Testis (tissue), 3 donors: ENCODE results near the gene SFMBT2. TPM values are rescaled to one million over a fixed set of nuclear protein-coding genes. Genes with fewer than 3 reads are reported as not detected.

ENCODE experiments used
- DNase-seq: peaks from one replicate; pipeline ENCODE4 v3.0.0-alpha.2; 2019
- H3K27ac ChIP-seq, 2 donors: fragments of 200-600 bp; sonication (generic); one replicate each; pipeline ENCODE4 v1.5.1; 2019
- H3K27me3 ChIP-seq: fragments of 200-600 bp; sonication (generic); one replicate; pipeline ENCODE4 v1.5.1; 2019
- H3K36me3 ChIP-seq: fragments of 200-600 bp; sonication (generic); one replicate; pipeline ENCODE4 v1.5.1; 2017; ENCODE audit warnings: low read depth; ENCODE audit errors: missing control alignments
- H3K4me1 ChIP-seq: fragments of 200-600 bp; sonication (generic); one replicate; pipeline ENCODE4 v1.5.1; 2019
- H3K4me3 ChIP-seq, 2 donors: fragments of 200-600 bp; sonication (generic); one replicate each; pipeline ENCODE4 v1.5.1; 2017 to 2019
- H3K9me3 ChIP-seq: fragments of 200-600 bp; sonication (generic); one replicate; pipeline ENCODE4 v1.5.1; 2017
- POLR2A ChIP-seq: fragments of 450-650 bp; IDR thresholded peaks from one replicate; pipeline ENCODE4 v1.6.1; 2017; ENCODE audit warnings: antibody characterized with exemption, mild to moderate bottlenecking, moderate library complexity
- WGBS, 2 donors: methylation state at CpG; one replicate each; pipeline ENCODE4 v1.1.5; 2018; 5-methylcytosine and 5-hydroxymethylcytosine counted together
- intact Hi-C: fragments of 100-400 bp; cut with DNase I; formaldehyde crosslinking; loops from one replicate; pipeline ENCODE4 v1.15.1; 2023; ENCODE audit warnings: low total_unique reads
- polyA plus RNA-seq: library from polyadenylated mRNA; stranded (reverse); fragments of 350-450 nt; fragmentation: Illumina TruSeq; extraction: RNeasy Lipid Tissue Mini Kit (QIAGEN cat#74804); gene quantifications from one replicate; pipeline ENCODE4 v1.2.3, GENCODE V29; 2014; ENCODE audit warnings: low read depth, low replicate concordance; ENCODE audit not compliant: insufficient read depth
- total RNA-seq, 2 donors: library from RNA; depleted of rRNA; stranded (reverse); fragments of >200 nt; gene quantifications; one replicate each; pipeline ENCODE4 v1.2.3, GENCODE V29; 2016
- TF ChIP-seq, protein P1 (sequence below), 3 experiments: fragments of 450-650 bp in 2 of 3; fragments of 200-600 bp in 1 of 3; sonication (generic) in 1 of 3; IDR thresholded peaks; one replicate each; pipeline ENCODE4 v1.5.1; 2016 to 2019; ENCODE audit warnings: antibody characterized with exemption in 3 of 3, mild to moderate bottlenecking in 2 of 3, moderate library complexity in 1 of 3

Gene SFMBT2
- total and polyA plus RNA-seq, 3 donors from 2014 or later, result 3.6 to 8.5 (median 7.6) TPM

DNA sequence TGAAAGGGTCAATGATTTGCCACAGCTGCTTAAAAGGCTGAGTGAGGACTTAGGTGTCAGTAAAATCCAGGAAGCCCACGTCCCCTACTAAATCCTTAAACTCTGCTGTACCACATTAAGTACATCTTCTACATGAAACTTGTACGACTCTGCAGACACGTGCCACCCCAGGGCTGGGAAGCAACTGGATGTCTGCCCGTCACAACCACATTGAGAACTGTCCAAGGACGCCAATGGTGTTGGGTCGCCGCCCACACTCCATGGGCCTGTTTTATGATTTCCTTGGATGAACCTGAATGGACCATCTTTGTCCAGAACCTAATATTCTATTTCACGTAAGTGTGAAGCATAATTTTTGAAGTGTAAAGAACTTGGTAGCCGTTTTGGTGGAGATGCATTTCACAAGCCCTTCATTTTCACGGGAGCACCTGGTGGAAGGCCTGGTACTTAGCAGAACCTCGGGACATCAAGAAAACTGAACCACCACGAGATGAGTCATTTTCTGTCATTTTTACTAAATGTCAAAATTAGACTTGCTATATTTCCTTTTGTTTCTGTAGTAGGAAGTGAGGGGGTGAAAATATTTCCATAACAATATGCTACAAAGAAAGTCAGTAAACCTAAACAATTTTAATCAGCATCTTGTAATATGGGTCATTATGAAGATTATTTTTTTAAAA lies 134.9 kb downstream of the SFMBT2 start:
- Histone ChIP-seq H3K9me3 (no peaks in the 10 kb centered on the region), H3K27ac (no peak overlapping the region), H3K27me3 (no peaks in the 10 kb centered on the region), H3K4me3 (no peak overlapping the region), H3K36me3 (no peaks in the 10 kb centered on the region), H3K4me1 (no peaks in the 10 kb centered on the region)
- 84 to 88% methylated on average over 12 of the region's 12 CpGs for WGBS, 2 donors
- DNase-seq, result no peak
- intact Hi-C loops, result no loop called here
- no peak for TF ChIP-seq POLR2A
- TF ChIP-seq, protein P1, sequence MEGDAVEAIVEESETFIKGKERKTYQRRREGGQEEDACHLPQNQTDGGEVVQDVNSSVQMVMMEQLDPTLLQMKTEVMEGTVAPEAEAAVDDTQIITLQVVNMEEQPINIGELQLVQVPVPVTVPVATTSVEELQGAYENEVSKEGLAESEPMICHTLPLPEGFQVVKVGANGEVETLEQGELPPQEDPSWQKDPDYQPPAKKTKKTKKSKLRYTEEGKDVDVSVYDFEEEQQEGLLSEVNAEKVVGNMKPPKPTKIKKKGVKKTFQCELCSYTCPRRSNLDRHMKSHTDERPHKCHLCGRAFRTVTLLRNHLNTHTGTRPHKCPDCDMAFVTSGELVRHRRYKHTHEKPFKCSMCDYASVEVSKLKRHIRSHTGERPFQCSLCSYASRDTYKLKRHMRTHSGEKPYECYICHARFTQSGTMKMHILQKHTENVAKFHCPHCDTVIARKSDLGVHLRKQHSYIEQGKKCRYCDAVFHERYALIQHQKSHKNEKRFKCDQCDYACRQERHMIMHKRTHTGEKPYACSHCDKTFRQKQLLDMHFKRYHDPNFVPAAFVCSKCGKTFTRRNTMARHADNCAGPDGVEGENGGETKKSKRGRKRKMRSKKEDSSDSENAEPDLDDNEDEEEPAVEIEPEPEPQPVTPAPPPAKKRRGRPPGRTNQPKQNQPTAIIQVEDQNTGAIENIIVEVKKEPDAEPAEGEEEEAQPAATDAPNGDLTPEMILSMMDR (IDR thresholded peaks at IDR 0.05), result no peak

DNA sequence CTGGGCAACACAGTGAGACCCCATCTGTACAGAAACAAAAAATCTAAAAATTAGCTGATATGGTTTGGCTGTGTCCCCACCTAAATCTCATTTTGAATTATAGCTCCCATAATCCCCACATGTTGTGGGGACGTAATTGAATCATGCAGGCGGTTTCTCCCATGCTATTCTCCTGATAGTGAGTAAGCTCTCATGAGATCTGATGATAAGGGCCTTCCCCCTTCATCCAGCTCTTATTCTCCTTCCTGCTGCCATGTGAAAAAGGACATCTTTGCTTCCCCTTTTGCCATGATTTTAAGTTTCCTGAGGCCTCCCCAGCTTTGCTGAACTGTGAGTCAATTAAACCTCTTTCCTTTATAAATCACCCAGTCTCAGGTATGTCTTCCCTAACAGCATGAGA lies 136.5 kb downstream of the SFMBT2 start:
- TF ChIP-seq, protein P1 (IDR thresholded peaks at IDR 0.05), result no peak
- no peak for TF ChIP-seq POLR2A
- H3K27me3 ChIP-seq, result no peaks in the 10 kb centered on the region
- H3K4me3 ChIP-seq, result no peak overlapping the region
- WGBS, 2 donors, result 98 to 100% methylated on average over 2 of the region's 2 CpGs
- no peak for DNase-seq
- intact Hi-C loops, result no loop called here
- no peaks in the 10 kb centered on the region for H3K36me3 ChIP-seq
- no peak overlapping the region for H3K27ac ChIP-seq
- H3K9me3 ChIP-seq, result no peaks in the 10 kb centered on the region
- H3K4me1 ChIP-seq, result no peaks in the 10 kb centered on the region

DNA sequence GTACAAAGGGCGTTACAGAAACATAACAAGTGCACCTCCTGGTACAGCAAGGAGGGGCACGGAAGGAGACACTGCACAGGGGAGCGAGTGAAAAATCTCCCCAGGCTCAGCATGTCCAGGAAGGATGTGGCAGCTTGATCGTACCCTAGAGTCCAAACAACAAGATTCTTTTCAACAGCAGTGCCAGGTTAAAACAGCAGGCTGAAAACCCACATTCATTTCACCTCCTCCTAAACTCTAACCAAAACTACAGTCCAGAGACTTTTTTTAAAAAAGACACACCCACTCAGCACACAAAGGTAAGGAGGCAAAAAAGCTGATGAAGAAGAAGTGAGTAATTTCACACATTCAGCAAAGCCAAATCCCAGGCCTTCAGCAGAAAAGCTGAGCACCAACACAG lies 138.8 kb downstream of the SFMBT2 start:
- WGBS, 2 donors, result 98% methylated on average over 4 of the region's 4 CpGs
- Histone ChIP-seq H3K36me3 (no peaks in the 10 kb centered on the region), H3K27me3 (no peaks in the 10 kb centered on the region), H3K4me1 (no peaks in the 10 kb centered on the region), H3K27ac (no peak overlapping the region), H3K4me3 (no peak overlapping the region), H3K9me3 (no peaks in the 10 kb centered on the region)
- DNase-seq, result no peak
- intact Hi-C loops, result no loop called here
- no peak for TF ChIP-seq POLR2A
- TF ChIP-seq, protein P1 (IDR thresholded peaks at IDR 0.05), result no peak

DNA sequence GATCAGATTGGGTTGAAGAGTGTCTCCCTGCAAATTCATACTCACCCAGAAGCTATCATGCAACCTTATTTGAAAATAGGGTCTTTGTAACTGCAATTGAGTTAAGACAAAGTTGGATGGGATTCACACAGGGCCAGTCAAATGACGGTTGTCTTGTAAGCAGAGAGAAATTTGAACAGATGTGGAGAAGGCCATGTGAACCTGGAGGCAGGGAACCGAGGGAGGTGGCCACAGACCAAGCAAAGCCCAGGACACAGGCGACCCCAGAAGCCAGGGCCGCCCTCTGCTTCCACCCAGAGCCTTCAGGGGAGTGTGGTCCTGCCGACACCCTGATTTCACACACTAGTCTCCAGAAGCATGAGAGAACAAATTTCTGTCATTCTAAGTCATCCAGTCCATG lies 140.8 kb downstream of the SFMBT2 start:
- DNase-seq, result no peak
- Histone ChIP-seq H3K36me3 (no peaks in the 10 kb centered on the region), H3K27me3 (no peaks in the 10 kb centered on the region), H3K4me1 (no peaks in the 10 kb centered on the region), H3K4me3 (no peak overlapping the region), H3K9me3 (no peaks in the 10 kb centered on the region), H3K27ac (no peak overlapping the region)
- intact Hi-C loops, result no loop called here
- no peak for TF ChIP-seq POLR2A
- TF ChIP-seq, protein P1 (IDR thresholded peaks at IDR 0.05), result no peak
- 67 to 78% methylated on average over 5 of the region's 5 CpGs for WGBS, 2 donors

DNA sequence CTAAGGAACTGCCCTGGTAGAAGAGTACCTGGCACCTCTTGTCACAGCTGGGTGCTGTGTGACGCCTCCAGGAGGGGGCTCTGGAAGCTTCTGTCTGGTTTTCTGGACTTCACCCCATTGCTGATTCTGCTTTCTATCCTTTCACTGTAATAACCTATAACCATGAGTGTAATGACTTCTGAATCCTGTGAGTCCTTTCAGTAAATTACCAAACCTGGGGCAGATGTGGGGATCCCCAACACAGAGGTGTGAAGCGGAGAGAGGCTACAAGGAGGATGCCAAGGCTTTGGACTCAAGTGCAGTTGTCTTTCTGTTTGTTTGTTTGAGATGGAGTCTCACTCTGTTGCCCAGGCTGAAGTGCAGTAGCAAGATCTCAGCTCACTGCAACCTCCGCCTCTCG lies 143.7 kb downstream of the SFMBT2 start:
- intact Hi-C loops, result no loop called here

More for the DNA sequence above, 143.7 kb downstream of the SFMBT2 start:
- H3K27ac ChIP-seq, result no peak overlapping the region
- 91 to 96% methylated on average over 4 of the region's 4 CpGs for WGBS, 2 donors
- H3K27me3 ChIP-seq, result no peaks in the 10 kb centered on the region
- no peaks in the 10 kb centered on the region for H3K4me1 ChIP-seq
- no peak overlapping the region for H3K4me3 ChIP-seq
- DNase-seq, result no peak
- H3K36me3 ChIP-seq, result no peaks in the 10 kb centered on the region
- TF ChIP-seq, protein P1 (IDR thresholded peaks at IDR 0.05), result no peak
- TF ChIP-seq POLR2A, result no peak
- no peaks in the 10 kb centered on the region for H3K9me3 ChIP-seq
